ENCODE results near the gene MYO9B.
"Not testable (repeated sequence)": the region's sequence is repeated elsewhere in the genome, so short reads cannot be mapped to it uniquely, and the experiment has no call there.

MYO9B gene

DNA sequence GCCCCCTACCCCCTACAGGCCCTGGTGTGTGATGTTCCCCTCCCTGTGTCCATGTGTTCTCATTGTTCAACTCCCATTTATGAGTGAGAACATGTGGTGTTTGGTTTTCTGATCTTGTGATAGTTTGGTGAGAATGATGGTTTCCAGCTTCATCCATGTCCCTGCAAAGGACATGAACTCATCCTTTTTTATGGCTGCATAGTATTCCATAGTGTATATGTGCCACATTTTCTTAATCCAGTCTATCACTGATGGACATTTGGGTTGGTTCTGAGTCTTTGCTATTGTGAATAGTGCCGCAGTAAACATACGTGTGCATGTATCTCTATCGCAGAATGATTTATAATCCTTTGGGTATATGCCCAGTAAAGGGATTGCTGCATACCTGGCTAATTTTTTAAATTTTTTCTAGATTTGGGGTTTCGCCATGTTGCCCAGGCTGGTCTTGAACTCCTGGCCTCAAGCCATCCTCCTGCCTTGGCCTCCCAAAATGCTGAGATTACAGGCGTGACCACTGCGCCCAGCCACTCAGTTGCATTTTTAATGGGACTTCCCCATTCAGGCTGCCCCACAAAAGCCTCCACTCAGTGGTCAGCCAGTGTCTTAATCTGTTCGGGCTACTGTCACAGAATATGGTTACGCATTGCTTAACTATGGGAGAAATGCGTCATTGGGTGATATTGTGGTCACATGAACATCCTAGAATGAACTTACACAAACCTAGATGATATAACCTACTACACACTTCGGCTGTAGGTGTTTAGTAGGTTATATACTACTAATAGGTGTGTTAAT, 62.7 kb downstream of the MYO9B start:
- not testable (repeated sequence) for H3K4me3 Mint-ChIP-seq, H3K27ac Mint-ChIP-seq, H3K27me3 Mint-ChIP-seq, H3K9me3 Mint-ChIP-seq
- peaks cover 44% of the 10 kb centered on the region for H3K4me1 Mint-ChIP-seq (ENCODE audit: low read depth)
- peaks cover 65% of the 10 kb centered on the region for H3K36me3 Mint-ChIP-seq (ENCODE audit: low read depth)
- intact Hi-C loops (cut with micrococcal nuclease), result loop anchor here (5.0 kb wide), 1 partner anchor 61 kb away; the partner anchor contains the start of genes HAUS8 and MYO9B

DNA sequence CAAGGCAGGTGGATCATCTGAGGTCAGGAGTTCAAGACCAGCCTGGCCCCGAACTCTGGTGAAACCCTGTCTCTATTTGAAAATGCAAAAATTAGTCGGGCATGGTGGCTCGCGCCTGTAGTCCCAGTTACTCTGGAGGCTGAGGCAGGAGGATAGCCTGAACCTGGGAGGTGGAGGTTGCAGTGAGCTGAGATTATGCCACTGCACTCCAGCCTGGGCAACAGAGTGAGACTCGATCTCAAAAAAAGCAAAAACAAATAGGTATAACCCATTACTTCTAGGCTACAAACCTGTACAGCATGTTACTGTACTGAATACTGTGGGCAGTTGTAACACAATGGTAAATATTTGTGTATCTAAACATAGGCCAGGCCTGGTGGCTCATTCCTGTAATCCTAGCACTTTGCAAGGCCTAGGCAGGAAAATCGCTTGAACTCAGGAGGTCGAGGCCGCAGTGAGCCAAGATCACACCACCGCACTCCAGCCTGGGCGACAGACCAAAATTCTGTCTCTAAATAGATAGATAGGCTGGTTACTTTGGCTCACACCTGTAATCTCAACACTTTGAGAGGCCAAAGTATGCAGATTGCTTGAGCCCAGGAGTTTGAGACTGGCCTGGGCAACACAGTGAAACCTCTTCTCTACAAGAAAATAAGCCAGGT, 63.5 kb downstream of the MYO9B start:
- intact Hi-C loops (cut with micrococcal nuclease), result loop anchor here (5.0 kb wide), 1 partner anchor 62 kb away; the partner anchor contains the start of genes HAUS8 and MYO9B
- H3K36me3 Mint-ChIP-seq (ENCODE audit: low read depth), result peaks cover 56% of the 10 kb centered on the region
- H3K4me1 Mint-ChIP-seq (ENCODE audit: low read depth), result peaks cover 37% of the 10 kb centered on the region
- H3K9me3 Mint-ChIP-seq, result no peaks in the 10 kb centered on the region
- H3K27ac Mint-ChIP-seq, result no peak overlapping the region
- H3K27me3 Mint-ChIP-seq, result no peaks in the 10 kb centered on the region
- H3K4me3 Mint-ChIP-seq, result no peak overlapping the region

DNA sequence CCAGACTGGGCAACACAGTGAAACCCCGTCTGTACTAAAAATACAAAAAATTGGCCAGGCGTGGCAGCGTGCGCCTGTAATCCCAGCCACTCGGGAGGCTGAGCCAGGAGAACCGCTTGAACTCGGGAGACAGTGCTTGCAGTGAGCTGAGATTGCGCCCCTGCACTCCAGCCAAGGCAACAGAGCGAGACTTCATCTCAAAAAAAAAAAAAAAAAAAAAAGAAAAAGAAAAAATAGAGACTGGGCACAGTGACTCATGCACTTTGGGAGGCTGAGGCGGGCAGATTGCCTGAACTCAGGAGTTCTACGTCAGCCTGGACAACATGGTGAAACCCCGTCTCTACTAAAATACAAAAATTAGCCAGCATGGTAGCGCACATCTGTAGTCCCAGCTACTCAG, 69.2 kb downstream of the MYO9B start:
- H3K4me3 Mint-ChIP-seq; H3K27ac Mint-ChIP-seq; H3K27me3 Mint-ChIP-seq; intact Hi-C loops (cut with micrococcal nuclease); H3K9me3 Mint-ChIP-seq: not testable (repeated sequence)
- H3K4me1 Mint-ChIP-seq (ENCODE audit: low read depth), result peaks cover 28% of the 10 kb centered on the region
- H3K36me3 Mint-ChIP-seq (ENCODE audit: low read depth), result peaks cover 17% of the 10 kb centered on the region

DNA sequence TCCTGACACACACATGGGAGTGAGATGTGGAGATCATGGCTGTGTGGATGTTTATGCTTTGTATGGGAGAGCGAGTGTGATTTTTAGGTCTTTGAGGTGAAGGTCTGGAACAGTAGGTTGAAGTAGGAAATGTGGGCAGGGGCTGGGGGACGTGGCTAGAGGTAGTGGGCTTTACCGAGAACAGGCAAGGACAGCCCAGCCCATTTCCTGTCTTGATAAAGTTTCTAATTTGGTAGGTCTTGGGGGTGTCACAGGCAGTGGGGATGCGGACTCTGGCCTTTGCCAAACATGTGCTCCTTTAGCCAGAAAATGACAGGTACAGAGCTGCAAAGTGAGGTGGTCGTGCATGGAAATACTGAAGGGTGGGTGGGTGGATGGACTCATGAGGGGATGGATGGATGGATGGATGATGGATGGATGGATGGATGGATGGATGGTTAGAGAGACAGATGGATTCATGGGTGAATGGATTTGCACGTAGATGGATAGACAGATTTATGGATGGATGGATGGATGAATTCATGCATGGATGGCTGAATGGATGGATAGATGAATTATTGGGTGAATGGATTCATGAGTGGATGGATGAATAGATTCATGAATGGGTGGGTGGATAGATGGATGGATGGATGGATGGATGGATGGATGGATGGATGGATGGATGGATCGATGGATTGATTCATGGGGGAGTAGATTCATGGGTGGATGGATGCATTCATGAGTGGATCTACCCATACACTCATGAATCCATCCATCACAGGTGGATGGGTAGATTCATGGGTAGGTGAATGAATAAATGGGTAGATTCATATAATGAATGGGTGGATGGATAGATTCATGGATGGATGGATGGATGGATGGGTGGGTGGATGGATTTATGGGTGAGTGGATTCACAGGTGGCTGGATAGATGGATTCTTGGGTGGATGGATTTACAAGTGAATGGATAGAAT, 70.2 kb downstream of the MYO9B start:
- no peaks in the 10 kb centered on the region for H3K27me3 Mint-ChIP-seq
- H3K9me3 Mint-ChIP-seq, result no peaks in the 10 kb centered on the region
- no peak overlapping the region for H3K27ac Mint-ChIP-seq
- H3K4me3 Mint-ChIP-seq, result no peak overlapping the region
- intact Hi-C loops (cut with micrococcal nuclease), result no loop called here
- peaks cover 19% of the 10 kb centered on the region for H3K36me3 Mint-ChIP-seq (ENCODE audit: low read depth)
- H3K4me1 Mint-ChIP-seq (ENCODE audit: low read depth), result peaks cover 29% of the 10 kb centered on the region

DNA sequence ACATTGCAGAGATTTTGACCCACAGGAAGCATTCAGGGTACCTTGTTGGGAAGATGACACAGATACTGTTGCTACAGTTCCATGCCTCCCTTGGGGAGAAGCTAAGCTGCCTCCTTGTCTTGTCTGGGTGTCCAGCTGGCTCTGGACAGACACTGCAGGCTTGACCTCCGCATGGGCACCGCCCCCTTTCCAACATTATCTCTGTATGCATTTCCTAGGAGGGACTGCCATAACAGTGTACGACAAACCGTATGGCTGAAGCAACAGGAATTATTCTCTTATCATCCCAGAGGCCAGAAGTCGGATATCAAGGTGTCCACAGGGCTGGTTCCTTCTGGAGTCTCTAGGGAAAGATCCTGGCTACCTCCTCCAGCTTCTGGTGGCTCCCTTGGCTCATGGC, 72.6 kb downstream of the MYO9B start:
- Mint-ChIP-seq H3K27ac (no peak overlapping the region), H3K27me3 (no peaks in the 10 kb centered on the region), H3K9me3 (no peaks in the 10 kb centered on the region), H3K4me3 (no peak overlapping the region), H3K4me1 (ENCODE audit: low read depth) (peaks cover 22% of the 10 kb centered on the region), H3K36me3 (ENCODE audit: low read depth) (peaks cover 42% of the 10 kb centered on the region)
- intact Hi-C loops (cut with micrococcal nuclease), result no loop called here

DNA sequence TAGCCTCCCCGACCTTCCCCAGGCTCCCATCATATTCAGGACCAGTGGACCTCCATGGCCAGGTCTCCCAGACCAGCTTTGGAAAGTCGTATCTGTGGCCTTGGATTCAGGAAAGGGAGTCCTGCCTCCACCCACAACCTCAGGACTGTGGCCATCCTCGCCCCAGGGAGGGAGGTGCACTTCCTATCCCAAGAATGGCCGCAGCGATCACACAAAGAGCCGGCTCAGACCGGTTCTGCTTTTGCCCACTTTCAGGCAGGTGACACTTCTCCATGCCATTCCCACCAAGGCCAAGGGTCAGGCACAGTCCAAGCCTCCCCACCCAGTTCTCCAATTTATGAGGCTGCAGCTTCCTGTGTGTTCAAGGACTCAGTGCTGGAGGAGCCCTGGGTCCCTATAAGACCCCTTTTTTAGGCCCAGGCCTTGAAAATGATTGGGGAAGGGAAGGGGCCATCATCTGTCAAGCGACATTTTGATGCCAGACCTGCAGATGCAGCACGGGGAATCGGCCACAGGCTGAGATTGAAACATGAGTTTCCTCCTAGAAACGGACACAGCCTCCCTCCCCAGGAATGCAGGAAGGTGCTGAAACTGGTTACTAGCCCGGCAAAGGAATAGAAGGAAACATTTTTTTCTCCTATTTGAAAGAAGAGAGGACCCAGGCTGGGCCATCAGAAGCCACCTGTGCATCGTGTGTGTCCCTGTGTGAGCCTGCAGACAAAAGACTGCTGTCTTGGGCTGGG, 74.0 kb downstream of the MYO9B start:
- Mint-ChIP-seq H3K27ac (peak overlapping the region; percentile 36), H3K4me3 (no peak overlapping the region), H3K4me1 (ENCODE audit: low read depth) (peaks cover 22% of the 10 kb centered on the region), H3K27me3 (no peaks in the 10 kb centered on the region), H3K36me3 (ENCODE audit: low read depth) (peaks cover 56% of the 10 kb centered on the region), H3K9me3 (no peaks in the 10 kb centered on the region)
- intact Hi-C loops (cut with micrococcal nuclease), result no loop called here

DNA sequence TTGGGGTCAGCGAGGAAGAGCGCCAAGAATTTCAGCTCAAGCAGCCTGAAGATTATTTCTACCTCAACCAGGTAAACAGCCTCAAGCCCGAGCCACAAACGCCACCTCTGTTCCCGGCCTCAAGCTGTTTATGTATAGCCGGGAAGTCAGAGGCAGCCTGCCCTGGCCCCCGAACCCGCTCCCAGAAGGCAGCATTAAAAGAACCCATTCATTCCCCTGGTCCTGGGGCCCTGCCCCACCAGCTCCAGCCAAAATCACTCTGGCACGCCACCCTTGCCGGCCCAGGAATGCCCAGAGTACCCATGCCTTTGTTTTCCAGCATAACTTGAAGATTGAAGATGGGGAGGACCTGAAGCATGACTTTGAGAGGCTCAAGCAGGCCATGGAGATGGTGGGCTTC, 78.4 kb downstream of the MYO9B start:
- Mint-ChIP-seq H3K27ac (no peak overlapping the region), H3K4me1 (ENCODE audit: low read depth) (peaks cover 25% of the 10 kb centered on the region), H3K36me3 (ENCODE audit: low read depth) (peaks cover 100% of the 10 kb centered on the region), H3K27me3 (no peaks in the 10 kb centered on the region), H3K4me3 (no peak overlapping the region), H3K9me3 (no peaks in the 10 kb centered on the region)
- intact Hi-C loops (cut with micrococcal nuclease), result no loop called here

DNA sequence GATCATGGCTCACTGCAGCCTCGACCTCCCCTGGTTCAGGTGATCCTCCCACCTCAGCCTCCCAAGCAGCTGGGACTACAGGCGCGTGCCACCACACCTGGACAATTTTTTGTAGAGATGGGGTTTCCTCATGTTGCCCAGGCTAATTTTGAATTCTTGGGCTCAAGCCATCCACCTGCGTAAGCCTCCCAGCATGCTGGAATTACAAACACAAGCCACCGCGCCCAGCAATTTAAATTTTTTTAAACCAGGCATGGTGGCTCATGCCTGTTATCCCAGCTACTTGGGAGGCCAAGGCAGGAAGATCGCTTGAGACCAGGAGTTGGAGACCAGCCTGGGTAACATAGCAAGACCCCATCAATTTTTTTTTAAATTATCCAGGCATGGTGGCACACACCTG, 79.7 kb downstream of the MYO9B start:
- H3K36me3 Mint-ChIP-seq (ENCODE audit: low read depth), result peaks cover 100% of the 10 kb centered on the region
- no peaks in the 10 kb centered on the region for H3K27me3 Mint-ChIP-seq
- H3K4me1 Mint-ChIP-seq (ENCODE audit: low read depth), result peaks cover 16% of the 10 kb centered on the region
- no peak overlapping the region for H3K27ac Mint-ChIP-seq
- intact Hi-C loops (cut with micrococcal nuclease), result no loop called here
- no peaks in the 10 kb centered on the region for H3K9me3 Mint-ChIP-seq
- H3K4me3 Mint-ChIP-seq, result no peak overlapping the region

DNA sequence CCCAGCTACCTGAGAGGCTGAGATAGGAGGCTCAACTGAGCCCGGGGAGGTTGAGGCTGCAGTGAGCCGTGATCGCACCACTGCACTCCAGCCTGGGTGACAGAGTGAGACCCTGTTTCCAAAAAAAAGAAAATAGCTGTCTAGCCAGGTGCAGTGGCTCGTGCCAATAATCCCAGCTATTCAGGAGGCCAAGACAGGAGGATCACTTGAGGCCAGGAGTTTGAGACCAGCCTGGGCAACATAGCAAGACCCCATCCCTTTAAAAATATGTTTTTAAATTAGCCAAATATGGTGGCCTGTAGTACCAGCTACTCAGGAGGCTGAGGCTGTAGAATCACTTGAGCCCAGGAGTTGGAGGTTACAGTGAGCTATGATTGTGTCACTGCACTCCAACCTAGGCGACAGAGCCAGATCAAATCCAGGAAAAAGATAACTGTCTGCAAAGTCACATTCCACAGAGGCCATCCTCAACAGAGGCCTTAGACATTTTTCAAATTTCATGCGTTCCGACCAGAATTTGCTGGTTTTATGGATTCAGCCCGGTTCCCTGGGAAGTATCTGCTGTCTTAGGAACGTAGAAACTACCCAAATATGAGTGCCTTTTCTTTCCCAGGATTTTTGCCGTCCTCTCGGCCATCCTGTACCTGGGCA, 80.8 kb downstream of the MYO9B start:
- peak overlapping the region; percentile 59 for H3K27ac Mint-ChIP-seq
- H3K9me3 Mint-ChIP-seq, result no peaks in the 10 kb centered on the region
- H3K4me1 Mint-ChIP-seq (ENCODE audit: low read depth), result peaks cover 16% of the 10 kb centered on the region
- no peak overlapping the region for H3K4me3 Mint-ChIP-seq
- intact Hi-C loops (cut with micrococcal nuclease), result no loop called here
- H3K27me3 Mint-ChIP-seq, result no peaks in the 10 kb centered on the region
- peaks cover 100% of the 10 kb centered on the region for H3K36me3 Mint-ChIP-seq (ENCODE audit: low read depth)

DNA sequence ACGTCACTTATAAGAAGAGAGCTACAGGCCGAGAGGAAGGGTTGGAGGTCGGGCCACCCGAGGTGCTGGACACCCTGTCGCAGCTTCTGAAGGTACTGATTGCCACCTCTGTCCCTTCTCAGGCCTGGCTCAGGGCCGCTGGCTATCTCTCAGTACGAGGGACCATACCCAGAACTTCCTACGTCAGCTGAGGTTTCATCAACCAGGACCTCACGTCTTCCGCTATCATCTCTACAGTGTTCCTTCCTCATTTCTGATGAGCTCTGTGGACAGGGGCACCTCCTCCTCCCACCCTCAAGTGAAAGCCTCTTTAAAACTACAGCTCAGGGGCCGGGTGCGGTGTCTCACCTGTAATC, 81.3 kb downstream of the MYO9B start:
- H3K4me1 Mint-ChIP-seq (ENCODE audit: low read depth), result peaks cover 16% of the 10 kb centered on the region
- H3K4me3 Mint-ChIP-seq, result no peak overlapping the region
- H3K9me3 Mint-ChIP-seq, result no peaks in the 10 kb centered on the region
- H3K36me3 Mint-ChIP-seq (ENCODE audit: low read depth), result peaks cover 100% of the 10 kb centered on the region
- peak overlapping the region; percentile 59 for H3K27ac Mint-ChIP-seq
- intact Hi-C loops (cut with micrococcal nuclease), result no loop called here
- no peaks in the 10 kb centered on the region for H3K27me3 Mint-ChIP-seq

DNA sequence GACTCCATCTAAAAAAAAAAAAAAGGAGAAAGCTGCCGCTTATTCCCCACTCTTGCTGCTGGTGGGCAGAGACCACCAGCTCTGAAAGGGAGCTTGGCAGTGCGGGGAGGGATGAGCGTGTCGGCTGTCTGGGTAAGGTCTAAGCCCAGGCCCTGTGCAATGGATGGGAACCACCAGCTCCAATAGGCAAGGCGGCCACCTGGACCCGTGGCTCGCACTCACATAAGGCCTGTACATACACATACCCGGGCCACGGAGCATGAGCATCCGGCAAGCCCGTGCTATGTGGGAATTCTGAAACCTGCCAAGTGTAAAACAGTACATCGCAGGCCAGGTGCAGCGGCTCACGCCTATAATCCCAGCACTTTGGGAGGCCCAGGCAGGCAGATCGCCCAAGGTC, 83.0 kb downstream of the MYO9B start:
- Mint-ChIP-seq H3K27ac (no peak overlapping the region), H3K36me3 (ENCODE audit: low read depth) (peaks cover 100% of the 10 kb centered on the region)

DNA sequence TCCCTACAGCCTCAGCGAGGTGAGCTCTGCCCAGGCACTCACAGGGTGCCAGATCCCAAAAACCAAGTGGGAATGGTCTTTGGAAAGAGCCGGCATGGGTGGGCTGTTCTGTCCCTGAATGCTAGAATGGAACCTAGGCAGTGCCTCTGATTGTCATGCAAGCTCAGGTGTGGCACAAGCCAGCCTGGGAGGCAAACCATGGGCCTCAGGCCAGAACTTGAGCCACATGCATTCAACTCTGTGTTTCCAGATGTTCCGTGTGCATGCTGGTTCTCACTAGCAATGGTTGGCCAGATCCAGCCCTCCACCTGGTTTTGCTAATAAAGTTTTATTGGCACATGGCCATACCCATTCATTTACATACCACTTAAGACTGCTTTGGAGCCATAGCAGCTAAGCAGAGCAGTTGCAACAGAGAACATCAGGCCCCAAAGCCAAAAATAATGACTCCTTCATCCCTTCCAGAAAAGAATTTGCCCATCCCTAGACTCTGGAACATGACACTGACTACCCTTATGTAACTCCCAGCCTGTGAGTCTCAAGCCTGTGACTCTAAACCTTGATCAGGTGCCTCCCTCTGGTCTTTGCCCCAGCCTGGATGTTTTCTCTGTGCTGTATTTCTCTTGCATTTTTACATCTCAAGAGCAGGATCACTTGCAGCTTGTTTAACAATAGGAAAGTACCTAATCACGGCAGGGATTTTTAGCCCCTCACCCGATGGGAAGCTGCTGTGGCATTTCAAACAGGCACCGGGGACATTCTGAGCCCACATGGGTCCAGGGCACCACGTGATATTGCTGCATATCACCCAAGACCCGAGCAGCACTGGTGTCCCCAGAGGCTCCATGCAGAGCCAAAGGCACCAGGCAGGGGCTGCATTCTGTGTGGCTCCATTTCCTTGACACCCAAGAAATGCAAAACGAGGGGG, 84.2 kb downstream of the MYO9B start:
- intact Hi-C loops (cut with micrococcal nuclease), result no loop called here
- H3K9me3 Mint-ChIP-seq, result no peaks in the 10 kb centered on the region
- H3K36me3 Mint-ChIP-seq (ENCODE audit: low read depth), result peaks cover 100% of the 10 kb centered on the region
- no peaks in the 10 kb centered on the region for H3K27me3 Mint-ChIP-seq
- H3K4me3 Mint-ChIP-seq, result no peak overlapping the region
- no peak overlapping the region for H3K27ac Mint-ChIP-seq
- peaks cover 16% of the 10 kb centered on the region for H3K4me1 Mint-ChIP-seq (ENCODE audit: low read depth)

More for the DNA sequence above, 83.0 kb downstream of the MYO9B start:
- H3K27me3 Mint-ChIP-seq, result no peaks in the 10 kb centered on the region
- H3K9me3 Mint-ChIP-seq, result no peaks in the 10 kb centered on the region
- intact Hi-C loops (cut with micrococcal nuclease), result no loop called here
- peaks cover 16% of the 10 kb centered on the region for H3K4me1 Mint-ChIP-seq (ENCODE audit: low read depth)
- no peak overlapping the region for H3K4me3 Mint-ChIP-seq
